Tibial artery (tissue), 4 donors: ENCODE measurements around the gene MKRN2.

ENCODE experiments used
- DNase-seq, 2 donors: peaks; one replicate each; pipeline ENCODE4 v3.0.0-alpha.2; 2019
- H3K27ac ChIP-seq, 2 donors: fragments of 200-600 bp; sonication (generic) in 1 of 2; 1 replicate in 1 of 2; 2 replicates in 1 of 2; pipeline ENCODE4 v1.5.1; 2018 to 2019; ENCODE audit warnings: mild to moderate bottlenecking in 1 of 2
- H3K27me3 ChIP-seq, 2 donors: fragments of 200-600 bp; sonication (generic) in 1 of 2; one replicate each; pipeline versions ENCODE4 v1.5.1 to v1.6.0; 2016 to 2019
- H3K36me3 ChIP-seq, 3 donors: fragments of 200-600 bp; sonication (generic) in 2 of 3; one replicate each; pipeline ENCODE4 v1.5.1; 2016 to 2019; ENCODE audit warnings: mild to moderate bottlenecking in 2 of 3
- H3K4me1 ChIP-seq, 4 donors: fragments of 200-600 bp; sonication (generic) in 2 of 4; 1 replicate in 3 of 4; 2 replicates in 1 of 4; pipeline ENCODE4 v1.5.1; 2016 to 2019
- H3K4me3 ChIP-seq, 2 donors: fragments of 200-600 bp; sonication (generic) in 1 of 2; 1 replicate in 1 of 2; 2 replicates in 1 of 2; pipeline ENCODE4 v1.5.1; 2018 to 2019; ENCODE audit warnings: mild to moderate bottlenecking in 2 of 2
- H3K9me3 ChIP-seq, 3 donors: fragments of 200-600 bp; sonication (generic) in 1 of 3; one replicate each; pipeline ENCODE4 v1.5.1; 2016 to 2019
- CTCF ChIP-seq, 2 experiments: fragments of 200-600 bp in 1 of 2; fragments of 450-650 bp in 1 of 2; IDR thresholded peaks; one replicate each; pipeline ENCODE4 v1.5.1; 2017 to 2019; ENCODE audit warnings: antibody characterized with exemption in 2 of 2, mild to moderate bottlenecking in 1 of 2, moderate library complexity in 1 of 2
- intact Hi-C: fragments of 100-400 bp; cut with DNase I; formaldehyde crosslinking; loops from one replicate; pipeline ENCODE4 v1.15.0; 2023; ENCODE audit warnings: low total_unique reads

MKRN2 gene

GRCh38 chr3:12556690-12557472 is at the start of gene MKRN2:
MKRN2 (plus strand) TSS chr3:12557087; CDS start chr3:12557151, 64 bp downstream.
- TF ChIP-seq CTCF (IDR thresholded peaks at IDR 0.05): no peak
- peak; percentile 84 to 93 for DNase-seq
- H3K27ac ChIP-seq: peak within 1 kb of the TSS; percentile 96
- H3K36me3 ChIP-seq: no peaks in the 10 kb centered on the region
- no peaks in the 10 kb centered on the region for H3K9me3 ChIP-seq
- peak within 1 kb of the TSS; percentile 83 to 96 for H3K4me3 ChIP-seq
- peaks cover 0 to 57% (median 34%) of the 10 kb centered on the region in 4 donors for H3K4me1 ChIP-seq
- H3K27me3 ChIP-seq: peaks cover 0 to 19% of the 10 kb centered on the region in 2 donors
- intact Hi-C loops: no loop called here

GRCh38 chr3:12507591-12508281 is 49.2 kb upstream of the MKRN2 start:
- intact Hi-C loops: no loop called here
- Histone ChIP-seq H3K4me3 (peak overlapping the region in 1 of 2 donors; percentile 3), H3K27ac (peak overlapping the region; percentile 63 to 75)

GRCh38 chr3:12508291-12508700 is 48.6 kb upstream of the MKRN2 start:
- Histone ChIP-seq H3K27me3 (no peaks in the 10 kb centered on the region), H3K4me3 (peak overlapping the region in 1 of 2 donors; percentile 3), H3K4me1 (peaks cover 0 to 26% (median 11%) of the 10 kb centered on the region in 4 donors), H3K36me3 (peaks cover 7 to 50% (median 13%) of the 10 kb centered on the region in 3 donors), H3K9me3 (no peaks in the 10 kb centered on the region), H3K27ac (peak overlapping the region; percentile 63 to 75)
- peak; percentile 40 to 70 for DNase-seq
- no peak for TF ChIP-seq CTCF (IDR thresholded peaks at IDR 0.05)
- intact Hi-C loops: no loop called here

More at GRCh38 chr3:12507591-12508281, 49.2 kb upstream of the MKRN2 start:
- H3K27me3 ChIP-seq: no peaks in the 10 kb centered on the region
- H3K9me3 ChIP-seq: no peaks in the 10 kb centered on the region
- no peak for DNase-seq
- no peak for TF ChIP-seq CTCF (IDR thresholded peaks at IDR 0.05)
- peaks cover 0 to 26% (median 11%) of the 10 kb centered on the region in 4 donors for H3K4me1 ChIP-seq
- H3K36me3 ChIP-seq: peaks cover 12 to 50% (median 18%) of the 10 kb centered on the region in 3 donors

GRCh38 chr3:12509466-12509865 is 47.4 kb upstream of the MKRN2 start:
- Histone ChIP-seq H3K4me1 (peaks cover 0 to 26% (median 11%) of the 10 kb centered on the region in 4 donors), H3K27me3 (no peaks in the 10 kb centered on the region), H3K36me3 (peaks cover 0 to 41% (median 1%) of the 10 kb centered on the region in 3 donors), H3K9me3 (no peaks in the 10 kb centered on the region), H3K4me3 (no peak overlapping the region), H3K27ac (peak overlapping the region; percentile 63 to 75)
- no peak for TF ChIP-seq CTCF (IDR thresholded peaks at IDR 0.05)
- DNase-seq: no peak
- intact Hi-C loops: no loop called here

GRCh38 chr3:12512534-12513118 is 44.3 kb upstream of the MKRN2 start:
- H3K9me3 ChIP-seq: no peaks in the 10 kb centered on the region
- no peak overlapping the region for H3K27ac ChIP-seq
- peaks cover 0 to 16% (median 9%) of the 10 kb centered on the region in 3 donors for H3K36me3 ChIP-seq
- no peak overlapping the region for H3K4me3 ChIP-seq
- intact Hi-C loops: no loop called here
- no peaks in the 10 kb centered on the region for H3K27me3 ChIP-seq
- DNase-seq: no peak
- no peak for TF ChIP-seq CTCF (IDR thresholded peaks at IDR 0.05)
- peaks cover 0 to 22% (median 9%) of the 10 kb centered on the region in 4 donors for H3K4me1 ChIP-seq
